H1 (cell line): ENCODE results near the gene PLCL2. TPM values are rescaled to one million over a fixed set of nuclear protein-coding genes. Genes with fewer than 3 reads are reported as not detected.

Experiments used
- CTCF ChIA-PET: fragments of 300-600 bp; sonication (Branson Sonifier 250); formaldehyde crosslinking; loops from one replicate; lab custom pipeline; 2021; ENCODE audit not compliant: partially characterized antibody; lab: Charles Lee
- POLR2A ChIA-PET: fragments of 300-600 bp; sonication (Branson Sonifier 250); formaldehyde crosslinking; loops from one replicate; lab custom pipeline; 2021; ENCODE audit warnings: inconsistent platforms; ENCODE audit not compliant: partially characterized antibody; lab: Charles Lee
- DNase-seq, 2 experiments: peaks; one replicate each; pipeline versions ENCODE4 v3.0.0 to v3.0.0-alpha.2; 2010 to 2022; ENCODE audit warnings: low spot score in 2 of 2, low read depth in 1 of 2, mixed read lengths in 1 of 2
- FAIRE-seq: peaks from 2 replicates; lab custom pipeline; 2011; peaks lifted over from hg19 to GRCh38; lab: Jason Lieb, UNC
- H2AFZ ChIP-seq: 2 replicates; pipeline ENCODE4 v1.8.1; 2012; ENCODE audit warnings: low read length, inconsistent platforms
- H2AK5ac ChIP-seq: 2 replicates; pipeline ENCODE4 v1.6.1; 2013; ENCODE audit warnings: low read depth, low read length
- H2BK120ac ChIP-seq: replicated peaks from 2 replicates; pipeline ENCODE3; 2013; ENCODE audit warnings: low read depth, low read length, inconsistent platforms
- H2BK12ac ChIP-seq: 2 replicates; pipeline ENCODE4 v1.6.1; 2013; ENCODE audit warnings: low read depth, low read length
- H2BK15ac ChIP-seq: 2 replicates; pipeline ENCODE4 v1.6.1; 2013; ENCODE audit warnings: low read length
- H2BK20ac ChIP-seq: 2 replicates; pipeline ENCODE4 v1.6.1; 2013; ENCODE audit warnings: low read length
- H2BK5ac ChIP-seq: 2 replicates; pipeline ENCODE4 v1.6.1; 2013; ENCODE audit warnings: low read depth, low read length
- H3K14ac ChIP-seq: 2 replicates; pipeline ENCODE4 v1.6.1; 2013; ENCODE audit warnings: inconsistent platforms; ENCODE audit not compliant: insufficient read length
- H3K18ac ChIP-seq: 2 replicates; pipeline ENCODE4 v1.6.1; 2013; ENCODE audit warnings: low read length; ENCODE audit errors: extremely low read depth
- H3K23ac ChIP-seq: 2 replicates; pipeline ENCODE4 v1.6.1; 2013; ENCODE audit warnings: inconsistent platforms; ENCODE audit not compliant: insufficient read length
- H3K23me2 ChIP-seq: 2 replicates; pipeline ENCODE4 v1.6.1; 2013; ENCODE audit warnings: low read depth, low read length
- H3K27ac ChIP-seq: 2 replicates; pipeline ENCODE4 v1.6.1; 2011; ENCODE audit warnings: low read depth, low read length, inconsistent platforms
- H3K27me3 ChIP-seq, 4 experiments: replicated peaks in 1 of 4; 1 replicate in 1 of 4; 2 replicates in 3 of 4; pipeline versions ENCODE4 v1.6.1 to v1.8.1; 2011 to 2013; ENCODE audit warnings: low read length in 3 of 4, mild to moderate bottlenecking in 3 of 4, inconsistent platforms in 2 of 4, mixed read lengths in 2 of 4, moderate library complexity in 1 of 4; ENCODE audit not compliant: control insufficient read depth in 3 of 4, insufficient read depth in 3 of 4; ENCODE audit errors: extremely low read depth in 1 of 4
- H3K36me3 ChIP-seq, 4 experiments: 2 replicates each; pipeline versions ENCODE4 v1.6.1 to v1.8.1; 2011 to 2013; ENCODE audit warnings: mild to moderate bottlenecking in 4 of 4, low read length in 3 of 4, moderate library complexity in 2 of 4, control low read depth in 1 of 4, inconsistent platforms in 1 of 4; ENCODE audit not compliant: insufficient read depth in 4 of 4, control insufficient read depth in 2 of 4
- H3K4ac ChIP-seq: replicated peaks from 2 replicates; pipeline ENCODE3; 2013; ENCODE audit warnings: low read length, low read depth, mixed read lengths, inconsistent platforms; ENCODE audit not compliant: insufficient read length
- H3K4me1 ChIP-seq, 4 experiments: replicated peaks in 1 of 4; 1 replicate in 1 of 4; 2 replicates in 3 of 4; pipeline versions ENCODE4 v1.6.1 to v1.8.1; 2011 to 2013; ENCODE audit warnings: low read length in 3 of 4, inconsistent platforms in 2 of 4, mixed read lengths in 1 of 4; ENCODE audit not compliant: insufficient read depth in 4 of 4, control insufficient read depth in 3 of 4
- H3K4me2 ChIP-seq, 2 experiments: 2 replicates each; pipeline versions ENCODE4 v1.6.1 to v1.8.1; 2011 to 2013; ENCODE audit warnings: low read depth in 2 of 2, low read length in 2 of 2, control low read depth in 1 of 2, inconsistent platforms in 1 of 2, mild to moderate bottlenecking in 1 of 2; ENCODE audit not compliant: insufficient read depth in 1 of 2
- H3K4me3 ChIP-seq, 4 experiments: fragments of 200-600, 300-600 bp in 1 of 4; sonication (generic), shearing (Covaris generic), sonication (Bioruptor Twin) in 1 of 4; 2 replicates each; pipeline versions ENCODE4 v1.5.1 to v1.8.1; 2011 to 2016; ENCODE audit warnings: low read length in 4 of 4, low read depth in 3 of 4, control low read depth in 2 of 4, inconsistent platforms in 2 of 4, mild to moderate bottlenecking in 2 of 4, mixed read lengths in 1 of 4, moderate library complexity in 1 of 4; ENCODE audit not compliant: insufficient read depth in 2 of 4; ENCODE audit errors: extremely low read depth in 1 of 4
- H3K56ac ChIP-seq: replicated peaks from 2 replicates; pipeline ENCODE3; 2013; ENCODE audit warnings: low read depth, mild to moderate bottlenecking, mixed read lengths, low read length, inconsistent platforms; ENCODE audit not compliant: insufficient read length
- H3K79me1 ChIP-seq: 2 replicates; pipeline ENCODE4 v1.6.1; 2013; ENCODE audit warnings: low read depth, low read length, control low read depth
- H3K79me2 ChIP-seq, 2 experiments: 2 replicates each; pipeline versions ENCODE4 v1.6.1 to v1.8.1; 2012 to 2013; ENCODE audit warnings: low read length in 2 of 2, mild to moderate bottlenecking in 2 of 2, inconsistent platforms in 1 of 2; ENCODE audit not compliant: insufficient read depth in 2 of 2, control insufficient read depth in 1 of 2
- H3K9ac ChIP-seq, 4 experiments: replicated peaks in 1 of 4; 1 replicate in 1 of 4; 2 replicates in 3 of 4; pipeline versions ENCODE4 v1.6.1 to v1.8.1; 2011 to 2013; ENCODE audit warnings: low read depth in 3 of 4, low read length in 3 of 4, control low read depth in 2 of 4, mild to moderate bottlenecking in 2 of 4, moderate library complexity in 2 of 4, inconsistent platforms in 1 of 4; ENCODE audit errors: extremely low read depth in 1 of 4
- H3K9me3 ChIP-seq, 2 experiments: 2 replicates each; pipeline versions ENCODE4 v1.6.1 to v1.8.1; 2012 to 2013; ENCODE audit warnings: mild to moderate bottlenecking in 2 of 2, moderate library complexity in 2 of 2, control low read depth in 1 of 2, inconsistent platforms in 1 of 2, low read depth in 1 of 2, low read length in 1 of 2, mixed read lengths in 1 of 2; ENCODE audit not compliant: insufficient read depth in 2 of 2
- H4K20me1 ChIP-seq, 2 experiments: replicated peaks in 1 of 2; 2 replicates each; pipeline versions ENCODE3 to v1.8.1; 2011 to 2013; ENCODE audit warnings: inconsistent platforms in 2 of 2, low read length in 2 of 2, mild to moderate bottlenecking in 1 of 2; ENCODE audit not compliant: insufficient read depth in 2 of 2, control insufficient read depth in 1 of 2
- H4K5ac ChIP-seq: 2 replicates; pipeline ENCODE4 v1.6.1; 2013; ENCODE audit warnings: low read length, low read depth, mixed read lengths, inconsistent platforms; ENCODE audit not compliant: insufficient read length
- H4K8ac ChIP-seq: 2 replicates; pipeline ENCODE4 v1.8.0; 2013; ENCODE audit warnings: mild to moderate bottlenecking, moderate library complexity, low read length, inconsistent platforms; ENCODE audit not compliant: insufficient read depth; ENCODE audit errors: extremely low read depth
- H4K91ac ChIP-seq: replicated peaks from 2 replicates; pipeline ENCODE3; 2013; ENCODE audit warnings: low read length, mixed read lengths, inconsistent platforms; ENCODE audit not compliant: insufficient read length
- NANOG ChIP-seq: IDR thresholded peaks from 2 replicates; pipeline ENCODE4 v1.6.1; 2011; ENCODE audit warnings: low read length, low read depth, mild to moderate bottlenecking, inconsistent platforms; ENCODE audit not compliant: insufficient read depth, poor library complexity, severe bottlenecking
- SP1 ChIP-seq: IDR thresholded peaks from 2 replicates; pipeline ENCODE4 v1.6.1; 2011; ENCODE audit warnings: low read depth, low read length
- WGBS, 2 experiments: shearing (Covaris generic) in 1 of 2; methylation state at CpG; one replicate each; pipeline versions ENCODE4 v1.1.6 to v1.1.7; 2013 to 2015; ENCODE audit warnings: low lambda C conversion rate in 2 of 2, mixed read lengths in 2 of 2, inconsistent platforms in 1 of 2, low coverage in 1 of 2, missing lambda C conversion rate in 1 of 2; ENCODE audit not compliant: insufficient replicate concordance in 2 of 2, insufficient coverage in 1 of 2, insufficient read length in 1 of 2; ENCODE audit errors: extremely low coverage in 1 of 2, missing lambda C conversion rate in 1 of 2; 5-methylcytosine and 5-hydroxymethylcytosine counted together
- polyA plus RNA-seq, 7 experiments: library from polyadenylated mRNA; depleted of rRNA in 3 of 7; stranded (reverse) in 5 of 7; unstranded in 2 of 7; fragments of >200 nt in 5 of 7; fragments of 200-250 nt in 2 of 7; gene quantifications; 1 replicate in 5 of 7; 2 replicates in 1 of 7; 4 replicates in 1 of 7; pipeline versions ENCODE4 v1.2.1 to v1.2.3, GENCODE V29; 2011 to 2013; ENCODE audit warnings: missing spikeins in 2 of 7, mixed read lengths in 2 of 7
- total RNA-seq: library from RNA; stranded (reverse); fragmentation: NEBNext Ultra II Directional; extraction: Animal tissue kit (Norgen Biotek cat#: 25700); gene quantifications from 2 replicates; pipeline ENCODE4 v1.2.1, GENCODE V29; 2021

Gene PLCL2
- total and polyA plus RNA-seq, 2 of the 8 experiments (the other 6 are each of a cell fraction or from before 2014, with no cell fraction given): 3.5 to 6.8 TPM

DNA sequence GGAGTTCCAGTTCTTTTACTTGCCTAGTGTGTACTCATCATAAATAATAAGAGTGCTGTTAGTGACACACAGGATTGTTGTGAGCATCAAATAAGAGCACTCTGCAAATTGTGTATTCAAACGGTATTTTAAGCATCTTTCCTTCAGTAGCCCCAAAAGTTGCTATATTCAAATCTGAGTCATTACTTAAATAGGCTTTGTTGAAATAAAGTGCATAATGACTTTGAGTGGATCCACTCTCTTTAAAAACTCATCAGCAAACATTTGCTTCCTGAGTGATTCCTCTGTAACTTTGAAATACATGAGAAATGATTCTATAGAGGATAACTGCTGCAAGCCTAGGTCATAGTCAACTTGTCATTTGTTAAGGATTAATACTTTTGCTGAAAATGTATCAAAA lies 29.3 kb upstream of the PLCL2 start:
- WGBS, 2 experiments: 84% methylated on average over 1 of the region's 1 CpG; no CpG with 5 or more reads in 1 of the 2 experiments
- Histone ChIP-seq H3K4me3 (no peak overlapping the region), H2BK120ac (no peak overlapping the region), H3K36me3 (no peaks in the 10 kb centered on the region), H3K4me2 (no peak overlapping the region), H3K9me3 (no peaks in the 10 kb centered on the region), H3K27me3 (no peaks in the 10 kb centered on the region), H4K20me1 (no peaks in the 10 kb centered on the region), H3K14ac (no peak overlapping the region), H2BK20ac (no peak overlapping the region), H4K8ac (no peak overlapping the region), H3K9ac (no peak overlapping the region), H3K18ac (no peak overlapping the region), H3K23ac (no peak overlapping the region), H2AFZ (no peak overlapping the region), H2BK5ac (no peak overlapping the region), H3K27ac (no peak overlapping the region), H3K56ac (no peak overlapping the region), H4K91ac (no peak overlapping the region), H3K4ac (no peak overlapping the region), H2BK12ac (no peak overlapping the region), H3K4me1 (no peaks in the 10 kb centered on the region), H3K79me1 (no peaks in the 10 kb centered on the region), H2BK15ac (no peak overlapping the region), H3K79me2 (no peaks in the 10 kb centered on the region), H2AK5ac (no peak overlapping the region), H4K5ac (no peak overlapping the region), H3K23me2 (no peaks in the 10 kb centered on the region)
- FAIRE-seq (no peak), DNase-seq (no peak)
- POLR2A ChIA-PET: no interaction called here
- CTCF ChIA-PET: no interaction called here
- no peak for TF ChIP-seq NANOG
- no peak for TF ChIP-seq SP1
